Measurements from ENCODE around the gene ABCC5.

The ABCC5 gene

DNA sequence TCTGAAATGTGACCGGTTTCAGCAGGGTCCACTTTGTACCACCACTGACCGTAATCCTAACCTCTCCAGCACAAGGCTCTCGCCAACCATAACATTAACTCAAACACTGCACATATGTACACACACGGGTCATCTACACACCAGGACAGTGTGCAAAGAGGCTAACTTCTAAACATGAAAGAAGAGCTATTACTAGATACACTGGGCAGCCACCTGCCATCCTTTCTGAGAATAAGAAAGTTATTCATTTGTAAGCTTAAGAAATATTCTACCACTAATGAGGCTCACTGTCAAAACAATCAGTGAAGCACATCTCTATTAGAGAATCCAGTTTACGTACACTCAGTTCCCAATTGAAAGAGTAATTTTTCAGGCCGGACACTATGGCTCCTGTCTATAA is 73.9 kb downstream of the ABCC5 start:
- in situ Hi-C loops (cut with HindIII; ENCODE audit: low pct_ligation_motif_present, low pct_unique_long_range_greater_than_20kb, low sequenced_read_pairs): no loop called here
- DNase-seq: no peak

DNA sequence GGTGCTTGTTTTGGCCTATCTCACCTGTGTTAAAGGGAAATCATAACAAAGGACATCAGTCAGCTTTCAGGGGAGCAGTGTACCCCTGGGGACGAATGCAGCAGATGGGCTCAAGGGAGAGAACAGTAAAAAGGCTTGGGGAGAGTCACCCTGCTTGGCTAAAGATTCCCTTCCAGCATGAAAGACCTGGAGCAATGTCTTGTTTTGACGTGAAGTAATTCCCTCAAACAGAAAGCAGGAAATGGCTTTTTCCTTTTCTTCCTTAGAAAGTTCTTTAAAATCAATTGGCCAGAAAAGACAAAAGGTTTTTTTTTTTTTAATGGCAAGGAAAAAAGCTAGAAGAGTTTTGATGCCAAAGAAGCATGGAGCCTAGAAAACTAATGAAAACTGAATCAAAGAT is 76.5 kb downstream of the ABCC5 start:
- in situ Hi-C loops (cut with HindIII; ENCODE audit: low pct_ligation_motif_present, low pct_unique_long_range_greater_than_20kb, low sequenced_read_pairs): no loop called here
- DNase-seq: no peak

DNA sequence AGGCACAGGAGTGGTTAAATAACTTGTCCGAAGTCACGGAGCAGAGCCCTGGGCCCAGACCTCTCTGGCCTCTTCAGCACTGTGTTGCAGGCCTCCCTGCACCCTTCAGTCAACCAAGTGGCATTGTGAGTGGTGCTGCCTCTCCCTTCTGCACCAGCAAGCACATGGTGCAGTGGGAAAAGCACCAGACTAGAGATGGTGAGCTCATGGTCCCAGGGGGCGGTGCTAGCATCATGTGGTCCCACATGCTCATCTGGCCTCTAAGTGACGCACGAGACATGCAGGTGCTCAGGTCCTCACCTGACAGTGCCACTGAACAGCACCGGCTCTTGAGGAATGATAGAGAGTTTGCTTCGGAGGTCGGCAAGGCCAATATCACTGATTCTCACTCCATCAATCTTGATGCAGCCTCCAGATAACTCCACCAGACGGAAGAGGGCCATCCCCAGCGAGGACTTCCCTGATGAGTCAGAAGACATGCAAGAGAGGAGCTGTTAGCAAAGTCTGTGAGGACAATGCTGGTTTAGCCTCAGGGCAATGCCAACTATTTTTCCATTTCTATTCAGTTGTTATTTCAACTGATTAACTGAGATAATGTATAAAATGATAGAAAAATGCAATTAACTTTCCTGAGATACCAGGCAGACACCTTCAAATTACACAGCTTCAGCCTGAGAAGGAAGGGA is 79.9 kb downstream of the ABCC5 start:
- DNase-seq: no peak
- in situ Hi-C loops (cut with HindIII; ENCODE audit: low pct_ligation_motif_present, low pct_unique_long_range_greater_than_20kb, low sequenced_read_pairs): no loop called here

DNA sequence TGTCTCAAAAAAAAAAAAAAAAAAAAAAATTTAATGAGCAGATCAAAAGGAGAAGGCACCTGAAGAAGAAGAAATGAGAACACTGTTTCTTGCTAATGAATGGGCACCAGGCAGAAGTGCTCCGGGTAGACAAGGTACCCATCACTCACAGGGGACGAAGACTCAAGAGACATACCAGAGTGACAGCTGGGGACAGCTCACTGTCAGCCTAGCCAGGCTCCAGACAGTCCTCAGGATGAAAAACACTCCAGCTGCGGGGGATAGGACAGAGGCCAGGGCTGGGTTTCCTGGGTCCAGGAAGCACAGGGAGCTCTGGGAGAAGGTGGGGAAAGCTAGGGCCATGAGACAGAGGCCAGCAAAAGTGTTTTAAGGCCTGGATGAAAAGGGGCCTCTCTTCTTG is 84.5 kb downstream of the ABCC5 start:
- in situ Hi-C loops (cut with HindIII; ENCODE audit: low pct_ligation_motif_present, low pct_unique_long_range_greater_than_20kb, low sequenced_read_pairs): no loop called here
- no peak for DNase-seq

DNA sequence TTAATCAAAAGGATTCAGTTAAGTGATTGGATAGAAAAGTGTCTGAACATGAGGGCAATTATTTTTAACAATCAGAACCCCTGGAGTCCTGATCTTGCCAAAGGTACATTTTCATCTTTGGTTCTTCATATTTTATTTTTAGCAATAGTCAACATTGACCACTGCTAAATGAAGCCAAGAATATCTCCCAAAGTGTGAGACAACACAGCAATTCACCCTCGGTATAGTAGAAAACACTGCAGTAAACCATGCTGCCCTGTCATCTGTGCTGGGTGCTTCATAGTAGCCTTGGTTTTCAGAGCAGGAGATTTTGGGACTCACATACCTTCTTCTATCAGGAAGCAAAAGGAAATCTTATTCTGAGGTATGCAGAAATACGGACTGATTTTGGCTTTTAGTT is 85.8 kb downstream of the ABCC5 start:
- in situ Hi-C loops (cut with HindIII; ENCODE audit: low pct_ligation_motif_present, low pct_unique_long_range_greater_than_20kb, low sequenced_read_pairs): no loop called here
- DNase-seq: no peak

DNA sequence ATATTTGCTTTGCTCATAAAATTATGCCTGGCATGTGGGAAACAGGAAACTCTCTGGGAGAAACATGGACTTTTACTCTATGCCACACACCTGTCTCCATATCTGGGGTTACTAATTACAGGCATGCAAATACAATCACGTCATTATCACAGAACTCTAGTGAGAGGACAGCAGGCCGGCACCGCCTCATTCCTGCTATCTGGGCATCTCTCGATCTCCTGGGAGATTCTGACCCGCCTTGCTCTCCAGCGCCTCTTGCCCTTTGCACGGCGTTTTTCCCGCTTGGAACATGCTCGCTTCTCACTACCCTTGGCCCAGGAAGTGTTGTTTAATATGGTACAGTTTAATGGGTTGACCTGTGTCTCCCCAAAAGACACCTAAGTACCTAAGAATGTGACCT is 87.6 kb downstream of the ABCC5 start:
- DNase-seq: no peak
- in situ Hi-C loops (cut with HindIII; ENCODE audit: low pct_ligation_motif_present, low pct_unique_long_range_greater_than_20kb, low sequenced_read_pairs): no loop called here

DNA sequence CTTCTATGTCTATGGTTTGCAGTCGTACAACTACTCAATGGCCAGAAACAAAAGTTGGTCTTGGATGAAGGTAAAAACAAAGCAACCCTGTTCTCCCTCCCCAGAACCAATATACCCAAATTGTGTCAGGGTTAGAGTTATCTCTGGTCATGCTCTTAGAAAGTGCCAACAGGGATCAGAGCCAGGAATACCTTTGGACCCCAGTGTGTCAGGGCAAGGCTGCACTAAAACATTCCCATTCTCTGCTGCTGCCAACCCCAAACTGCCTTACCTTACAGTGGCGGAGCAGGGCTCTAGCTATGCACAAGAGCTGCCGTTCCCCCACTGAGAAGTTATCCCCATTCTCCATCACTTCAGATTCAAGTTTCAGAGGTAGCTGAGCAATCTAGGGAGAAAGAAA is 90.6 kb downstream of the ABCC5 start:
- no peak for DNase-seq
- in situ Hi-C loops (cut with HindIII; ENCODE audit: low pct_ligation_motif_present, low pct_unique_long_range_greater_than_20kb, low sequenced_read_pairs): no loop called here

DNA sequence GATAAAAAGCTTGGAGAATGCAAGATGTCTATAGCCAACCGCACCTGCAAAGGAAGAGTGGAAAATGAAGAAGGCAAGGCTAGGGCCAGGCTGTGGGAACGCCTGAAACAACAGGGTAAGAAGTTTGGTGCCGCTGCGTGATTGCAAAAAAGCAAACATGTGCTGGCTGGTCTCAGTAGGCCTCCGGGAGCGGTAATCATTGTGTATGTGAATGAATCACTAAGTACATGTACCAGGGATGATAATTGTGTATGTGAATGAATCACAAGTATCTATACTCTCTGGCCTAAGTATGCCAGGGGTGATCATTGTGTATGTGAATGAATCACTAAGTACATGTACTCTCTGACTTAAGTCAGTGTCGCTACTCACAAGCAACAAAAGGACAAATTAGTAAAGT is 92.7 kb downstream of the ABCC5 start:
- DNase-seq: no peak
- in situ Hi-C loops (cut with HindIII; ENCODE audit: low pct_ligation_motif_present, low pct_unique_long_range_greater_than_20kb, low sequenced_read_pairs): no loop called here

DNA sequence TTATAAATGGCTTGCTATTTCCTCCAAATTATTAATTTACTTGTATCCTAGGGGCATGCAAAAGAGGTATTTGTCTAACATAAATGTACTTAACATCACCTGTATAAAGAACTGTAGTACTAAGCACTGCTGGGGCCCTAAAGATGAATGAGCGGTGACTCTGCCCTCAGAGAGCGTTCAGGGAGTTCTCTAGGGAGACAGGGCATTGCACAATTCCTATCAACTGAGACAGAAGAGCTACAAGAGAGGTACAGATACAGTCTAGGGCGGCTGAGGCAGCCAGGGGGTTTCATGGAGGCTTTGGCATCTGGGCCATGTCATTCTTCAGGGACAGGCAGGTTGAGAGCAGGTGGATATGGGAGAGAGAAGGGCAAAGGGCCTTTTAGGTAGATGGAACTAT is 93.1 kb downstream of the ABCC5 start:
- in situ Hi-C loops (cut with HindIII; ENCODE audit: low pct_ligation_motif_present, low pct_unique_long_range_greater_than_20kb, low sequenced_read_pairs): no loop called here
- DNase-seq: no peak

DNA sequence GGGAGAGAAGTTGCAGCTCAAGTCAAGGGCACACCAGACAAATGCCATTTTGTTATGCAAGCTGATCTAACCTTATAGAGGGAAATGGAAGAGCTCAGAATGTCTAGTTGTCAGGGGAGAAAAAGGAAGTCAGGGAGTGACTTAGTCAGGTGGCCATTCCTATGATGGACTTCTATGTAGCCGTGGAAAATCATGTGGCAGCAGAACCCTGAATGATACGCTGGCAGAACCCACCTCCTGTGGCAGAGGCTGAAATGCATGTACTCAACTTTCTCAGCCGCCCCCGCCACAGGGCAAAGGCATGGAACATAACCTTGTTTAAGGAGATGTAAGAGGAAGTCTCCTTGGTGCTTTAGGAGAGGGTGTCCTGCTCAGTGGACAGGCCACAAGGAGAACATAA is 95.3 kb downstream of the ABCC5 start:
- DNase-seq: no peak
- in situ Hi-C loops (cut with HindIII; ENCODE audit: low pct_ligation_motif_present, low pct_unique_long_range_greater_than_20kb, low sequenced_read_pairs): no loop called here

DNA sequence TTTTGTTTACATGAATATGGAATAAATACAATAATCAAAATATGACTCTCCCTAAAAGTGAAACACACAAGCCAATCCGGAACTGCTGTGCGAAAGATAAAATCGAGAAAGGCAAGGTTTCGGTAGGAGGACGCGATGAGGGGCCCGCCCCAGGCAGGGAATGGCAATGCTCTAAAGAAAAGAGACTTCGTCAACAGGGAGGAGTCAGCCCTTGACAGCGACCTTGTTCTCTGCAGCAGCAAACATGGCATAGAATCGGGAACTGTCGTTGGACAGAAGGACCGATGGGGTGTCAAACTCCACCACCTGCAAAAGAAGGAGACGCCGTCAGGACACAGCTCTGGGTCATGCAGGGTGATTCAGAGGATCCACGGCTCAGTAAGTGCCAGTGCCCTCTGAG is 96.6 kb downstream of the ABCC5 start:
- no peak for DNase-seq
- in situ Hi-C loops (cut with HindIII; ENCODE audit: low pct_ligation_motif_present, low pct_unique_long_range_greater_than_20kb, low sequenced_read_pairs): no loop called here

DNA sequence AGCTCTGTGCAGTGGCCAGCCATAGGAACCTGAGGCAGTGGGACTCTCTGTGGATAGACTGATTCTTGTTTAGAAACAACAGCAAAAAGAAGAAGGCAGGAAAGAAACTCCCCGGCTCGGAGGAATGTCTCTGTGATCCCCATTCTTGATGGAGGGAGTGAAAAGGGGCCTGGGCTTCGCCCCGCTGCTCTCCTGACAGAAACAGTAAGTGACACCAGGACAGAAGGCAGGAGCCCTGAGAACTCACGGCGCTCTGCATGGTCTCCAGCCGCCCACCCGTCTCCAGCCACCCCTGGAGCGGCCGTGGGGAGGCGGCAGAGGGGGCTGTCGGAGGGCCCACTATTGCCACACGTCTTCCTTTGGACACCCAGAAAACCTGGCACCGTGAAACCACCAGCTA is 97.3 kb downstream of the ABCC5 start:
- DNase-seq: no peak
- in situ Hi-C loops (cut with HindIII; ENCODE audit: low pct_ligation_motif_present, low pct_unique_long_range_greater_than_20kb, low sequenced_read_pairs): no loop called here

DNA sequence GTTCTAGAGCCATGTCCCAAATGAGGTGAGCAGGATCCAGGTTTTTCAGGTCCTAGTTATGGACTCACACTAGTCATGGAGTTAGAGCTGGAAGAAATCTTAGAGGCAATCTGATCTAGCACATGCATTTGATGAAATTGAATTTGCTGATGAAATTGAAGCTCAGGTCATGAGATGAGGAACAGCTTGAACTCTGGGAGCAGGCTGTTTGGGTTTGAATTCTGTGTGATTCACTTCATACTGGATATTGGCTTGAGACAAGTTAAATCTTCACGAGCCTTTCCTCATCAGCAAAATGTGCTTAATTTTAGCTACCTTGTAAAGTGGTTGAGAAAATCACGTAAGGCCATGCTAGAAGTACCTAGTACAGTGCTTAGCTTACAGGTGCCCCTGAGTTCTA is 99.5 kb downstream of the ABCC5 start:
- in situ Hi-C loops (cut with HindIII; ENCODE audit: low pct_ligation_motif_present, low pct_unique_long_range_greater_than_20kb, low sequenced_read_pairs): no loop called here
- DNase-seq: no peak

DNA sequence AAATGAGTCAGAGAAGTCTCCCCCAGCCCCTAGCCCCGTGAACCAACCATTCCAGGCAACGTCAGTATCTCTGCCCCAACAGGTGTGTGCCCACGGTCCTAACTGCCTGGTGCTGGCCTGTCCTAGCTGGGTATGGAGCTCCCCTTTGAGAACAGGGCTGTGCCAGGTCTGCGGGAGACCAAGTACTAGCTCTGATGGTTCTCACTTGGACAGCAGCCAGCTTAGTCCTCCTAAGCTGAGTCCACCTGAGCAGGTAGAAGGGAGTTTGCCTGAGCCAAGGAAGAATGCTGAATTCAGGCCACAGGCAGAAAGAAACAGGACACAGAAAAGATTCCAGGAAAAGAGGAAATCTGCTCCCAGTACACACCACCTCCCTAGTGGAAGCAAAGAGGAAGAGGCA is 99.9 kb downstream of the ABCC5 start:
- in situ Hi-C loops (cut with HindIII; ENCODE audit: low pct_ligation_motif_present, low pct_unique_long_range_greater_than_20kb, low sequenced_read_pairs): no loop called here
- DNase-seq: no peak

DNA sequence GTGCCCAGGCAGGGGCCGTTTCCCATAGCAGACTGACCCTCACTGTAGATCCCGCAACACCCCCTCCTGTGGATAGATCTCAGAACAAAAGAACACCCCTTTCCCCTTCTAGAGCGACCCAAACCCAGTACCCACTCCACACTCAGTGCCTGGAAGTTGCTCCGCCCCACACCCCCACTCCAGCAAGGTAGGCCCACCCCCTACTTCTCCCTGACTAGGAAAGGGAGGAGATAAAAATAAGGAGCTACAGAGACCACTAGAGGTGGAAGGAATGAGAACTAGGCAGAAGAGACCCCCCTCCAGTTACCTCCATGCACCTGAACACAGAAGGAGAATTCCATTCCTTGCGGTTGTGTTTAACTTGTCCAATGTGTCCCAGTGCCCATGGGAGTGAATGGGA is 102.8 kb downstream of the ABCC5 start:
- in situ Hi-C loops (cut with HindIII; ENCODE audit: low pct_ligation_motif_present, low pct_unique_long_range_greater_than_20kb, low sequenced_read_pairs): no loop called here
- DNase-seq: no peak

DNA sequence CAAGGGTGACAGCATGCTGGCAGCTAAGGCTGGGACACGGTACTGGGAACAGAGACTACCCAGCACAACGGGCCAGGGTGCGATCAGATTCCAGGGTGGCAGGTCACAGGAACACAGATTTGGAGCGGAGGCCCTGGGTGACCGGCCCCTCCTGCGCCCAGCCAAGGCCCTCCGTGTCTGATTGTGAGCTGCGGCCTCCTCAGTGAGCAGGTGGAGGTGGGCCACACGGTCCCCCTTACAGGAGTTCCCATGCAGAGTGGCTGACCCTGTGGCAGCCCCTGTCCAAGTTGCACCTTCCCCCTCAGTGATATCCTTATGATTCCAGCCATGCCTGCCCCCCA is 104.1 kb downstream of the ABCC5 start:
- in situ Hi-C loops (cut with HindIII; ENCODE audit: low pct_ligation_motif_present, low pct_unique_long_range_greater_than_20kb, low sequenced_read_pairs): no loop called here

DNA sequence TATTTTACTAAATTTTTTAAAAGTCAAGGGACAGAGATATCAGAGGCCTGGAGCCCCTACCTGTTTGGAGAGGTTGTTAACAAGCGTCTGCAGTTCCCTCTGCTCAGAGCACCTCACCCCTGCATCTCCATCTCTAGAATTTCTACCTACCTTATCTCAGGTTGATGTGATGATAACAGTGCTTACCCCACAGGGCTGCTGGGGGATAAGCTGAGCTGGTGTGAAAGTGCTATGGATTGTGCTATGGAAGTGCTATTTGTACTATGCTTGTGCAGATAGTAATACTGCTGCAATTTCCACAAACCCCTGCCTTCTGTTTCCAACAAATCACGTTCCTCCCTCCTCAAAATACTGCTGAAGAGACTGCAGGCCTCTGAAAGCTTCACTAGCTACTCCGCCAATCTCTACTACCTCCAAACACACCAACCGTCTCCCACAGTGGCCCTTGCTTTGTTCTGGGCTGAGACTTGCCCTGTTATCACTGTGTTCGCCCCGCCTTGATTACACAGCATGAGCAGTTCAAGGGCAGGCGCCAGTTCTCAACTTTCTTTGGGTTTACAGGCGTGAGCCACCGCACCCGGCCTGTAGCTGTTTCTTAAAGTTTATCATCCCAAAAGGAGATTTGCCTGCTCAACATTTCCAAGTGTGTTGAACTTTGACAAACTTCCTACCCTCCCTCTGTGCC is 104.6 kb downstream of the ABCC5 start:
- in situ Hi-C loops (cut with HindIII; ENCODE audit: low pct_ligation_motif_present, low pct_unique_long_range_greater_than_20kb, low sequenced_read_pairs): no loop called here
- DNase-seq: no peak

More for the DNA sequence above, 104.1 kb downstream of the ABCC5 start:
- DNase-seq: no peak

DNA sequence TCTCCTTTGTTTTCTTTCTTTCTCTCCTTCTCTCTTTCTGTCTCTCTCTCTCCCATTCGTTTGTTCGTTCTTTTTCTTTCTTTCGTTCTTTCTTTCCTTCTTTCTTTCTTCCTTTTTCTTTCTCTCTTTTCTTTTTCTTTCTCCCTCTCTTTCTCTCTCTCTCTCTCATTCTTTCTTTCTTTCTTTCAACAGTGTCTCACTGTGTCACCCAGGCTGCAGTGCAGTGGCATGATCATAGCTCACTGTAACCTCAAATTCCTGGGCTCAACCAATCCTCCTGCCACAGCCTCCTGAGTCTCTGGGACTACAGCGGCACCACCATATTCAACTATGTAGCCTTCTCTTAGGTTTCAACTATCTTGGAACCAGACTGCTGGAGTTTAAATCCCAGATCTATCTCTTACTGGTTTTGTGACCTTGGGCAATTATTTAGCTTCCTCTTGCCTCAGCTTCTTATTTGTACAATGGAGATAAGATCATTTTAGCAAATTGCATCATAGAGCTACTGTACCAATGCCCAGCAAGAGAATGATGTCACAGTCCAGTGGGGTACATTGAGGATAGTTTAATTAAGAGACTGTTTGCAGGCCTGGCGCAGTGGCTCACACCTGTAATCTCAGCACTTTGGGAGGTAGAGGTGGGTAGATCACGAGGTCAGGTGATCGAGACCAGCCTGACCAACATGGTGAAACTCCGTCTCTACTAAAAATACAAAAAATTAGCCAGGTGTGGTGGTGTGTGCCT is 105.7 kb downstream of the ABCC5 start:
- in situ Hi-C loops (cut with HindIII; ENCODE audit: low pct_ligation_motif_present, low pct_unique_long_range_greater_than_20kb, low sequenced_read_pairs): no loop called here
- DNase-seq: no peak

DNA sequence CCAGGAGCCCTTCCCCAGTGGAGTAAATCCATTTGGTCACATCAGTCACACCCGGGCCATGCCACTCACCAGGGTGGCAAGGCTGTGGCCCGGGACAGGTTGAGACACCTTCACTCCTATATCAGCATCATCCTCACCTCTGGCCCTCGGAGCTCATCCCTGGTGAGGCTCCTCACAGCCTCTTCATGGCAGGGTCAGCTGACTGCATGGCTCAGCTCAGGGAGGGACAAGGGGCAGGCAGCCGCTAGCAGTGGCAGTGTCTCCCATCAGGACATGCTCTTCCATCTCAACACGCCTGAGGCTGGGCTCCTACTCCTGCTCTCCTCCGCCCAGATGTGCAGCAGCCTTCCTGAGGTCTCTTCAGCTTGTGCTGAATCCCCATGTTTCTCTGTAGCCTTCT is 106.6 kb downstream of the ABCC5 start:
- DNase-seq: no peak
- in situ Hi-C loops (cut with HindIII; ENCODE audit: low pct_ligation_motif_present, low pct_unique_long_range_greater_than_20kb, low sequenced_read_pairs): no loop called here

DNA sequence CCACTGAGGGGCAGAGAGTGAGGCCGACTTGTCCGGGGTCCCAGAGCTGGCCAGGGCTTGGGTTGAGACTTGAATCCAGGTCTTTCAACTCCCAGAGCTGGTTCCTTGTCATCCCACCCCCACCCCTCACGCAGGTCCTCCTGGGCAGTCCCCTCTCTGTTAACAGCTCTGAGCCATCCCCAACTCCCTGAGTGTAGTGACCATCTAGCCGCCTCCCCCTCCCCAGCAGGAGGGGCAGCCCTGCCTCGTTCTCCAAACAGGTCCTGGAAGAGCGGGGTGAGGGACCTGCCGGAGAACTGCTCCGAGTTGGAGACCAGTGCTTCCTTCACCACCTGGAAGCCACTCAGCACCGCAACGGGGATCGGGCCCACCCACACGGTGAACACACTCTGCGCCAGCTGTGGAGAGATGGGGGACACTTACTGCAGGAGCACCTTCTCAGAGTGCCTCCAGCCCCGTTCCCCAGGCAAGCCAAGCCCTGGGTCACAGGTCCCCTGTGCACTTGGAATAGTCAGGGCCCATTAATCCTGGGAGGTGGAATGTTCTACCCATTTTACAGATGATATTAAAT is 108.6 kb downstream of the ABCC5 start:
- DNase-seq: no peak
- in situ Hi-C loops (cut with HindIII; ENCODE audit: low pct_ligation_motif_present, low pct_unique_long_range_greater_than_20kb, low sequenced_read_pairs): no loop called here
